Kidney (tissue), 14 donors: ENCODE results near the gene PARPBP. TPM values are rescaled to one million over a fixed set of nuclear protein-coding genes. Genes with fewer than 3 reads are reported as not detected.
"Not testable (repeated sequence)": the region's sequence is repeated elsewhere in the genome, so short reads cannot be mapped to it uniquely, and the experiment has no call there.

Experiments
- DNase-seq, 5 donors: peaks; one replicate each; pipeline ENCODE4 v3.0.0-alpha.2; 2013 to 2020
- FAIRE-seq: peaks from 2 replicates; lab custom pipeline; 2012; peaks lifted over from hg19 to GRCh38; lab: Jason Lieb, UNC
- H3K27ac ChIP-seq, 2 donors: one replicate each; pipeline ENCODE4 v1.7.0; 2013; ENCODE audit warnings: low read depth in 2 of 2, low read length in 2 of 2, inconsistent platforms in 1 of 2
- H3K27me3 ChIP-seq: one replicate; pipeline ENCODE4 v1.7.1; 2013; ENCODE audit warnings: low read length, inconsistent platforms; ENCODE audit not compliant: control insufficient read depth, insufficient read depth
- H3K36me3 ChIP-seq, 3 donors: one replicate each; pipeline versions ENCODE4 v1.7.0 to v1.7.1; 2013; ENCODE audit warnings: low read length in 3 of 3, control low read depth in 1 of 3, inconsistent platforms in 1 of 3; ENCODE audit not compliant: insufficient read depth in 3 of 3, control insufficient read depth in 2 of 3
- H3K4me1 ChIP-seq, 3 donors: one replicate each; pipeline versions ENCODE4 v1.7.0 to v1.7.1; 2013; ENCODE audit warnings: low read length in 3 of 3, inconsistent platforms in 1 of 3, low read depth in 1 of 3; ENCODE audit not compliant: control insufficient read depth in 2 of 3, insufficient read depth in 2 of 3
- H3K4me3 ChIP-seq, 3 donors: one replicate each; pipeline versions ENCODE4 v1.7.0 to v1.8.1; 2013; ENCODE audit warnings: low read length in 3 of 3, control low read depth in 1 of 3, inconsistent platforms in 1 of 3
- H3K9ac ChIP-seq, 3 donors: one replicate each; pipeline versions ENCODE4 v1.7.0 to v1.7.1; 2013; ENCODE audit warnings: low read length in 3 of 3, control low read depth in 1 of 3, inconsistent platforms in 1 of 3
- H3K9me3 ChIP-seq, 3 donors: one replicate each; pipeline versions ENCODE4 v1.7.0 to v1.7.1; 2013; ENCODE audit warnings: low read length in 3 of 3, control low read depth in 1 of 3, inconsistent platforms in 1 of 3; ENCODE audit not compliant: control insufficient read depth in 2 of 3, insufficient read depth in 1 of 3
- intact Hi-C: fragments of 100-400 bp; cut with DNase I; formaldehyde crosslinking; loops from one replicate; pipeline ENCODE4 v1.11.1; 2022
- polyA plus RNA-seq: library from polyadenylated mRNA; stranded (reverse); fragments of 350-450 nt; fragmentation: Illumina TruSeq; extraction: RNeasy Lipid Tissue Mini Kit (QIAGEN cat#74804); gene quantifications from one replicate; pipeline ENCODE4 v1.2.3, GENCODE V29; 2014; ENCODE audit warnings: low read depth, low replicate concordance; ENCODE audit not compliant: insufficient read depth
- total RNA-seq: library from RNA; stranded (reverse); fragmentation: NEBNext Ultra II Directional; extraction: Animal tissue kit (Norgen Biotek cat#: 25700); gene quantifications from one replicate; pipeline ENCODE4 v1.2.1, GENCODE V29; 2021
- TF ChIP-seq, protein P1 (sequence below): IDR thresholded peaks from 3 replicates; pipeline ENCODE4 v1.5.1; 2012; ENCODE audit warnings: mild to moderate bottlenecking, moderate library complexity, borderline replicate concordance; ENCODE audit not compliant: insufficient read depth; ENCODE audit errors: extremely low read depth
- donor health status: control.
- donor health status: control.
- donor health status: control.
- donor health status: control.
- donor health status: control.
- donor health status: DM: yes; HTN: yes; CAD: no.
- donor health status: Normal renal cell carcinoma (clear cell type).

PARPBP gene
- total and polyA plus RNA-seq, 2 donors from 2014 or later: 1.1 to 2.8 TPM

DNA sequence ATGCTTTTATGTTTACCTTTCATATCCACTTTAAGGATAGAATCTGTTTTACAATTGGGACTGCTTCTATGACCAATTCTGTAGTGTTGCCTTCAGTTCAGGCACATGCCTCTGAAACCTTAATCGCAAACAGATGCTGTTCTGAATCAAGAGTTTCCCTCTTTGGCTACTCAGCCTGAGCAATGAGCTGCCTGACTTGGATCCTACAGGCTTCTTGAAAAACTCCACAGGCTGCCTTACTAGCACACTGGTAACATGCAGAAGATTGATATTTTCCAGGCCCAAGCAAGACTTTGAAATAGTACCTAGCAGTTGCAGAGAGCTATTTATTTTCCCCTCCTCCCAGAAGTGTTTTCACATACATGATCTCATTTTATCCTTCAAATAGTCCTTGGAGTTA, 112.5 kb downstream of the PARPBP start:
- no peaks in the 10 kb centered on the region for H3K9me3 ChIP-seq
- H3K36me3 ChIP-seq: no peaks in the 10 kb centered on the region
- no peak overlapping the region for H3K27ac ChIP-seq
- no peaks in the 10 kb centered on the region for H3K4me1 ChIP-seq
- peak in 2 of 5 donors; percentile 9 to 29 for DNase-seq
- TF ChIP-seq, protein P1, sequence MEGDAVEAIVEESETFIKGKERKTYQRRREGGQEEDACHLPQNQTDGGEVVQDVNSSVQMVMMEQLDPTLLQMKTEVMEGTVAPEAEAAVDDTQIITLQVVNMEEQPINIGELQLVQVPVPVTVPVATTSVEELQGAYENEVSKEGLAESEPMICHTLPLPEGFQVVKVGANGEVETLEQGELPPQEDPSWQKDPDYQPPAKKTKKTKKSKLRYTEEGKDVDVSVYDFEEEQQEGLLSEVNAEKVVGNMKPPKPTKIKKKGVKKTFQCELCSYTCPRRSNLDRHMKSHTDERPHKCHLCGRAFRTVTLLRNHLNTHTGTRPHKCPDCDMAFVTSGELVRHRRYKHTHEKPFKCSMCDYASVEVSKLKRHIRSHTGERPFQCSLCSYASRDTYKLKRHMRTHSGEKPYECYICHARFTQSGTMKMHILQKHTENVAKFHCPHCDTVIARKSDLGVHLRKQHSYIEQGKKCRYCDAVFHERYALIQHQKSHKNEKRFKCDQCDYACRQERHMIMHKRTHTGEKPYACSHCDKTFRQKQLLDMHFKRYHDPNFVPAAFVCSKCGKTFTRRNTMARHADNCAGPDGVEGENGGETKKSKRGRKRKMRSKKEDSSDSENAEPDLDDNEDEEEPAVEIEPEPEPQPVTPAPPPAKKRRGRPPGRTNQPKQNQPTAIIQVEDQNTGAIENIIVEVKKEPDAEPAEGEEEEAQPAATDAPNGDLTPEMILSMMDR: no peak
- H3K27me3 ChIP-seq: no peaks in the 10 kb centered on the region
- H3K9ac ChIP-seq: no peak overlapping the region
- FAIRE-seq: no peak
- no peak overlapping the region for H3K4me3 ChIP-seq
- intact Hi-C loops: no loop called here

DNA sequence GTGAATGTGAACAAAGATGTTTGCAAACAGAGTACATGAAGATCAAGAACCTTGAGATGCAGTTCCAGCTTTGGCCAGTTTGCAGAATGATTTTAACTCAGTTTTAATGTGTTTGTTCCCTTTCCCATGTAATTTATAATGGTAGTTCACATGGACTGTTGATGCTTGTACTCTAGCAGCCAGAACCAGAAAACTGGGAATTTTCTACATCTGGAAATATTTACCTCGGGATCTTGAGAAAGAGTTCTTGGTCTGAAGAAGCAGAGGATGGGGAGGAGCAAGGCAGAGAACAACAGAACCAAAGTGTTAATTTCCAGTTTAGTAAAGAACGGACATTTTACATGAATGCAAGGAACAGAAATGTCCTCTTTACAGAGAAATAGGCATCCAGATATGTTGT, 114.6 kb downstream of the PARPBP start:
- H3K27ac ChIP-seq: no peak overlapping the region

DNA sequence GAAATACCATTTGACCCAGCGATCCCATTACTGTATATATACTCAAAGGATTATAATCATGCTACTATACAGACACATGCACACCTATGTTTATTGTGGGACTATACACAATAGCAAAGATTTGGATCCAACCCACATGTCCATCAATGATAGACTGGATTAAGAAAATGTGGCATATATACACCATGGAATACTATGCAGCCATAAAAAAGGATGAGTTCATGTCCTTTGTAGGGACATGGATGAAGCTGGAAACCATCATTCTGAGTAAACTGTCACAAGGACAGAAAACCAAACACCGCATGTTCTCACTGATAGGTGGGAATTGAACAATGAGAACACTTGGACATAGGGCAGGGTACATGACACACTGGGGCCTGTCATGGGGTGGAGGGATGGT, 120.9 kb downstream of the PARPBP start:
- H3K4me3 ChIP-seq, H3K9ac ChIP-seq, H3K27ac ChIP-seq, intact Hi-C loops, FAIRE-seq, H3K4me1 ChIP-seq, H3K27me3 ChIP-seq, H3K36me3 ChIP-seq, DNase-seq, H3K9me3 ChIP-seq: not testable (repeated sequence)

More for the DNA sequence above, 114.6 kb downstream of the PARPBP start:
- Histone ChIP-seq H3K9me3 (no peaks in the 10 kb centered on the region), H3K4me3 (no peak overlapping the region), H3K9ac (no peak overlapping the region), H3K27me3 (no peaks in the 10 kb centered on the region), H3K36me3 (no peaks in the 10 kb centered on the region), H3K4me1 (no peaks in the 10 kb centered on the region)
- FAIRE-seq: no peak
- TF ChIP-seq, protein P1: no peak
- intact Hi-C loops: no loop called here
- DNase-seq: no peak

Other genes starting within 250 kb of the PARPBP start
- 35.8 TPM for gene DRAM1, start 242.6 kb upstream of the PARPBP start, total RNA-seq
- 19.0 TPM for gene DRAM1, start 242.6 kb upstream of the PARPBP start, polyA plus RNA-seq
- gene WASHC3, start 58.2 kb upstream of the PARPBP start, total RNA-seq: 33.0 TPM
- 95.9 TPM for gene WASHC3, start 58.2 kb upstream of the PARPBP start, polyA plus RNA-seq
- 23.2 TPM for gene NUP37, start 69 bp upstream of the PARPBP start, total RNA-seq
- 26.7 TPM for gene NUP37, start 69 bp upstream of the PARPBP start, polyA plus RNA-seq
- not detected for gene PMCH, start 77.7 kb downstream of the PARPBP start, total RNA-seq
- gene PMCH, start 77.7 kb downstream of the PARPBP start, polyA plus RNA-seq: not detected